ENCODE measurements around the gene TCEA2. TPM values are rescaled to one million over a fixed set of nuclear protein-coding genes. Genes with fewer than 3 reads are reported as not detected.

The TCEA2 gene
- total and polyA plus RNA-seq, 2 of the 13 experiments (the other 11 are each of a cell fraction or from before 2014, with no cell fraction given): 28.1 to 33.7 TPM

DNA sequence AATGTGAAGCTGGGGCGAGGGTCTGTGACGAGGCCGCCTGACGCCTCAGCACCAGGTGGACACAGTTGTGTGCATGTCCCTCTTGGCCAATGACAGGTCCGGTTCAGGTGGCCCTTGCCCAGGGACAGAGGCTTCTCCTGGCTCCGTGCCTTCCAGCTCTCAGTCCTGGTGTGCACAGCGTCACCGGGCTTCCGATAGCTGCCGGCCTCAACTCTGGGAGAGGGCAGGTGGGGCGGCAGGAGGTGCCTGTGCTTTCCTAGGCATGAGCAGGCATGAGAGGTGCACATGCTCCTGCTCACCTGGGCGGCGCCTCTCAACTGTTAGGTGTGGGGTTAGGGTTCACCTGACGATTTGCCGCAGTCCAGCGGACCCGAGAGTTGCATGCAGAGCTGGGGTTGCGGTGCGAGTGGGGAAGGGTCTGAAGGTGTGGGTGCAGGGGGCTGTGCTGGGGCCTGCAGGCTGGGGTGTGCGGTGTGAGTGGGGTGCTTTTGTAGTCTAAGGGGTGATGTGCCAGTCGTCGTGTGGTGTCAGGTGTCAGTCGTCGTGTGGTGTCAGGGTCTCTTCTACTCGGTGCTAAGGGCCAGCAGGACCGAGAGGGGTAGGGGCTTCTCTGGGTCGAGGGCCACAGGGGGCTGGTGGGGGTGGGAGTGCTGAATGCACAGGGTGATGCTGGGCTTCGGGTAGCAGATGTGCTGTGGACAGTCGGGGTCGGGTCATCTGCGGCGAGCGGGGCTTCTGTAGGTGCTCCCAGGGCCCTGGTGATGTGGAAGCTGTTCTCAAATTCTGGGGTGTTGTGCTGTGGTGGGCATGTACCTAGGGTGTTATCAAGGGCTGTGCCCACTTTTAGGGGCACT is 9.8 kb upstream of the TCEA2 start (continued):
- no peak for TF ChIP-seq ZNF407 (CRISPR knock-in tag; IDR thresholded peaks at IDR 0.05; ENCODE audit: not compliant biosample characterization)
- TF ChIP-seq SPEN (CRISPR knock-in tag; IDR thresholded peaks at IDR 0.05; ENCODE audit: low read depth): peak; percentile 26; the same call in 1 of the 2 replicates
- peak; percentile 25 for TF ChIP-seq AGO2 (optimal IDR thresholded peaks at IDR 0.05; ENCODE audit: low read depth, low read length)
- TF ChIP-seq ZNF337 (CRISPR knock-in tag; IDR thresholded peaks at IDR 0.05; ENCODE audit: borderline replicate concordance, low read depth): no peak
- TF ChIP-seq TSC22D2 (CRISPR knock-in tag; IDR thresholded peaks at IDR 0.05; ENCODE audit: borderline replicate concordance): no peak
- TF ChIP-seq PLRG1 (conservative IDR thresholded peaks at IDR 0.05): no peak
- no peak for TF ChIP-seq ZFAT (CRISPR knock-in tag; conservative IDR thresholded peaks at IDR 0.05)
- no peak for TF ChIP-seq MEIS1 (CRISPR knock-in tag; IDR thresholded peaks at IDR 0.05; ENCODE audit: borderline replicate concordance)
- peak; percentile 57; the same call in 1 of the 2 replicates for TF ChIP-seq ELF1 (CRISPR knock-in tag; IDR thresholded peaks at IDR 0.05)
- TF ChIP-seq DRAP1 (CRISPR knock-in tag; IDR thresholded peaks at IDR 0.05): peak; percentile 59
- TF ChIP-seq ZNF446 (CRISPR knock-in tag; IDR thresholded peaks at IDR 0.05): no peak; the same call in 1 of the 2 replicates
- TF ChIP-seq, protein P1, sequence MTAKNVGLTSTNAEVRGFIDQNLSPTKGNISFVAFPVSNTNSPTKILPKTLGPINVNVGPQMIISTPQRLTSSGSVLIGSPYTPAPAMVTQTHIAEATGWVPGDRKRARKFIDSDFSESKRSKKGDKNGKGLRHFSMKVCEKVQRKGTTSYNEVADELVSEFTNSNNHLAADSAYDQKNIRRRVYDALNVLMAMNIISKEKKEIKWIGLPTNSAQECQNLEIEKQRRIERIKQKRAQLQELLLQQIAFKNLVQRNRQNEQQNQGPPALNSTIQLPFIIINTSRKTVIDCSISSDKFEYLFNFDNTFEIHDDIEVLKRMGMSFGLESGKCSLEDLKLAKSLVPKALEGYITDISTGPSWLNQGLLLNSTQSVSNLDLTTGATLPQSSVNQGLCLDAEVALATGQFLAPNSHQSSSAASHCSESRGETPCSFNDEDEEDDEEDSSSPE (CRISPR knock-in tag; IDR thresholded peaks at IDR 0.05): no peak
- no peak for TF ChIP-seq GABPA (IDR thresholded peaks at IDR 0.05; ENCODE audit: low read depth, low read length)
- TF ChIP-seq GABPA (CRISPR knock-in tag; IDR thresholded peaks at IDR 0.05; ENCODE audit: low read depth): no peak
- no peak for TF ChIP-seq PRPF4 (IDR thresholded peaks at IDR 0.05; ENCODE audit: low read depth, low read length, poor library complexity, severe bottlenecking)
- TF ChIP-seq FOXC1 (CRISPR knock-in tag; IDR thresholded peaks at IDR 0.05; ENCODE audit: borderline replicate concordance): no peak
- no peak for TF ChIP-seq ZSCAN20 (CRISPR knock-in tag; IDR thresholded peaks at IDR 0.05; ENCODE audit: borderline replicate concordance)
- no peak for TF ChIP-seq RFX3 (CRISPR knock-in tag; IDR thresholded peaks at IDR 0.05)
- TF ChIP-seq GATAD2A (CRISPR knock-in tag; IDR thresholded peaks at IDR 0.05): peak; percentile 49
- TF ChIP-seq, protein P2, sequence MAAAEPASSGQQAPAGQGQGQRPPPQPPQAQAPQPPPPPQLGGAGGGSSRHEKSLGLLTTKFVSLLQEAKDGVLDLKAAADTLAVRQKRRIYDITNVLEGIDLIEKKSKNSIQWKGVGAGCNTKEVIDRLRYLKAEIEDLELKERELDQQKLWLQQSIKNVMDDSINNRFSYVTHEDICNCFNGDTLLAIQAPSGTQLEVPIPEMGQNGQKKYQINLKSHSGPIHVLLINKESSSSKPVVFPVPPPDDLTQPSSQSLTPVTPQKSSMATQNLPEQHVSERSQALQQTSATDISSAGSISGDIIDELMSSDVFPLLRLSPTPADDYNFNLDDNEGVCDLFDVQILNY (CRISPR knock-in tag; conservative IDR thresholded peaks at IDR 0.05): no peak
